ENCODE data around the gene CLSTN1.

- TF ChIP-seq CTCF (IDR thresholded peaks at IDR 0.05; ENCODE audit: insufficient read depth, low read length, poor library complexity, severe bottlenecking) (no peak), EZH2phosphoT487 (conservative IDR thresholded peaks at IDR 0.05; ENCODE audit: low read length) (no peak)
Measured at GRCh38 chr1:9703681-9704080, 120.1 kb downstream of the CLSTN1 start.
